GM03348 (cell line): ENCODE measurements around the gene NRP1.
"Not testable (repeated sequence)": the region's sequence is repeated elsewhere in the genome, so short reads cannot be mapped to it uniquely, and the experiment has no call there.

ENCODE experiments used
- DNase-seq: peaks from one replicate; pipeline ENCODE4 v3.0.0; 2012; ENCODE audit warnings: low spot score

The NRP1 gene

DNA sequence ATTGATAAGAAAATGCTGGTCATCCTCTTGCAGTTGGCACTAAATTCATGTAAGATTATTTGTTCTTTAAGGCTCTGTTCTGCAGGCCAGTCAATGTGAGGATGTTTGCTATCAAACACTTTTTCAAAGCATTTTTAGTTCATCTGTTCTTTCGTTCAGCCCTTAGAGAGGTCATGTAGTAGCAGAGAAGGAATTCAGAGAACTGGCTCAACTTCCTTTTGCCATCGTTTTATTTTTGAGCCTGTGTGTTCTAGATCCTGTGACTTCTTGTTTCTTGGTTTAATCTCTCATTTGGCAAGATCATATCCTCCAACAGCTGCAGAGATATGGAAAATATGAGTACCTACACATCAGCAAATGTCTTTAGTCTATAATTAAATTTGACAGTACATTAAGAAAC, 184.3 kb downstream of the NRP1 start:
- DNase-seq: no peak

DNA sequence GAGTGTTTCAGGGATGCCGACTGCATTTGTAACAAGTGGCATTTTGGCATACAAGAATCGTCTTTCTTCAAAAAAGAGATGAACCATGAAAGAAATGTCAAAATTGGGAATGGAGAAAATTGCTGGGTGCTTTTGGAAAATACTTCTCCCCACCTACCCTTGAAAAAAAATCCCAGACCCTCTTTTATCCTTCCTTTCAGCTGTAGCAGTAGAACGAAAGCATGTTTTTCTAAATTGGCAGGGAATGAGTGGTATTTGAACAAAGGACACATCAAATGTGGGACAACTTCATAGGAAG, 187.5 kb downstream of the NRP1 start:
- DNase-seq: no peak

DNA sequence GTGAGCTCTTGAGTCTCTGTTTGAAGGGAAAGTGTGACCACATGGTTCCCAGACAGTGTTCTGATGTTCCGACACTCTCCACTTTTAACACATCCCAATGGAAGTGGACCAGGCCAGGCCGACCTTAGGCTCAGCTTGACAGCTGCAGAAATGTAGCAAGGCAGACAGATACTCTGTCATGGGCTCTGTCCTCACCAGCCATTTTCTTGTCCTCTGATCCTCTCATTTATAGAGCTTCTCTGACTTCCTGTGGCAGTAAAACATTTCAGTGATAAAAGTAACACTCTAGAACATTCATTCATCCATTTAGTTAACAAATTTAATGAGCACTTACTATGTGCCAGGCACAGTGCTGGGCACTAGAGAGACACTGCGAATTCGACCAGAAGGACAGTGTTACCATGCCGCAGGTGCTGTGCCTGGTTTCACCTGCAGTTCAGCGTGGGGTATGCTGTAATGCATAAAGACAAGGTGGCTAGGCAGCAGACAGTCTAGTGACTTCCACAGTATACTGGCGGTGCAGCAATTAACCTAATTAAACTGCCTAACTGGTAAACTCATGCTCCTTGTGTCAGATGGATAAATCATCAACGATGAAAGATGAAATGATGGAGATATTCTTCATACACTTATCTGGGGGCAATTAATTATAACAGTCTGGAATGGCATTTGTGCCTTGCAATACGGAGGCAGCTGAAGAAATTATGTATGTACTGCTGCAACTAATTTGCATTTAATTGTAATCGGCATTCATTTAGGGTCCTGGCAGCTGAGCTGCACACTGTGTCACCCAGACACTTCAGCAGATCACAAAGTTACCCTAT, 188.1 kb downstream of the NRP1 start:
- DNase-seq: no peak

DNA sequence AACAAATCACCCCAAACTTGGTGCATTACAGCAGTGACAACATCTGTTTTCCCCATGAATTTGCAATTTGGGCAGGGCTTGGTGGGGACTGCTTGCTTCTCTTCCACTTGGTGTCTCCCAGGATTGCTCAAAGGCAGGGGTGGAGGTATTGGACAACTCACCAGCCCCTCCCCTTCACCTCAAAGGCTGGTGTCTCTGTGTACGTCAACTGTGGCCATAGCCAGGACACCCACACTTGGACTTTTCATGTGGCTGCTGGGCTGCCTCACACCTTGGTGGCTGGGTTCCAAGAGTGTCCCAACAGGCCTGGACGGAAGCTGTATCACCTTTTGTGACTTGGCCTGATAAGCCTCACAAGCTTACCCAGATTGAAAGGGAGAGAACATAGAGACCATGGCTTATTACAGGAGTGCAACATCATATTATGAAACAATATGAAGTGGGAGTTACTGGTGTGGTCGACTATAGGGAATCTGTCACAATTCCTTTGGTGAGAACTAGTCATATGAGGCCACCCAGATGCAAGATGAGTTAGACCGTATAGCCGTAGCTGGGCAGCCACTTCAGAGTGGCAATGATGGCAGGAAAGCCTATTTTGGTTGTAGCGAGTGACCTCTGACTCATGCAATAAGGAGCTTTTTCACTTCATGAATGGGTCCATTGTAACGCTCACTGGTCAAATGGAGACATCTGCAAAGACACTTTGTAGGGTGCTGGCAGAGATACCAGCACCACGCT, 188.8 kb downstream of the NRP1 start:
- DNase-seq: no peak

DNA sequence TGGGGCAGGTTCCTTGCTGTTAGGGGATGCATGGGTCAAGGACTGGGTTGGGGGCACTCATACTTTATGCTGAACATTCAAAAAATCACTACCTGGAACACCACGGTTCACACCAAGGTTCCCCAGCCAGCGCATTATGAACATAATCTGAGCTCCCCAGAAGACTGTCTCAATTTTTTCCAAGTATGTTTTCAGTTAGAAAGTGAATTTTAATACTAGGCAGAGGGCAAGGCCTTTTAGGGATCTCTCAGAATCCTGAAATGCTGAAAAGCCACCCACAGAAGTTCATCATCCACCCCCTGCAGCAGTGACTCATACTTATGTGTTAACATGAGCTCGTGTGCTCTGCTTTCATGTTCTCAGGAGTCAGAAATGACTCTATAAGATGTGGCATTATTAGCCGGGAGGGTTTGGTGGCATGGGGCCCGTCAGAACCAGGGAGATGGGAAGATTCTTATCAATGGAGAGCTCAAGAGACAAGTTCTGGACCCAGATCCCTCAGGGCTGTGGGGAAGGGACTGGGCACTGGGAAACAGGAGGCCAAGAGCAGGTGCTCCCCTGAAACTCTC, 191.2 kb downstream of the NRP1 start:
- peak; percentile 81 for DNase-seq

DNA sequence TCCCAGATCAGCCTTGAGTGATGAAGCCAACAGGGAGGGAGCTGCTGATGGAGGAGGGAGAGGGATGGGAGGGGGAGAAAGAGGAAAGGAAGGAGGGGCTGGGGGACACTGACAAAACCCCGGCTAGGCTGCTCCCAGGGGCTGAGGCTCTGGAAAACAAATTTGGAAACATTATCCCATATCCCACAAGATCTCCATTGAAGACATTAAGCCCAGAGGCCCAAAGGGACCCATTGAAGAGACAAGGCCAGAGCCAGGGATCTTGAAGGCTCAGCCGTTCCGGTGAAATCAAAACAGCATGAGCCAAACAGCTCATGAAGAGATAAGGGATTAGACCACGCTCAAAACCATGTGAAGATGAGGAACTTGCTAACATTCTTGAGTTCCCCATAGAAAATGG, 192.2 kb downstream of the NRP1 start:
- no peak for DNase-seq

DNA sequence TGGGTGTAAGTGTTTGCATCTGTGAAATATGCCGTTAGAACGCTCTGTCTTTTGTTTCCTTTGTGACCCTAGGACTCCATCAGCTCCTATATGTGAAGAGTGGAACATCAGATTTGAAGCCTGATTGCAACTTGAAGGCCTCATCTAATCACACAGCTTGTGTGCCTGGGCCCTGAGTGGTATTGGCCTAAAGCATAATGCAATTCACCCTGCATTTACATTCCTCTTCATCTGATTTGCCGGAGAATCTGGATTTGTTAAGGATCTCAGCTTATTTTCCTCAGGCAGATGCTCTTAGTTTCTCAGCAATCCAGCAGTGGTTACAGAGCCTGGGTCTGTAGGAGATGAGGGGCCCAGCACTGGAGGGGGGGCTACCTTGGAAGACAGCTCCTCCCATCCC, 193.2 kb downstream of the NRP1 start:
- no peak for DNase-seq

DNA sequence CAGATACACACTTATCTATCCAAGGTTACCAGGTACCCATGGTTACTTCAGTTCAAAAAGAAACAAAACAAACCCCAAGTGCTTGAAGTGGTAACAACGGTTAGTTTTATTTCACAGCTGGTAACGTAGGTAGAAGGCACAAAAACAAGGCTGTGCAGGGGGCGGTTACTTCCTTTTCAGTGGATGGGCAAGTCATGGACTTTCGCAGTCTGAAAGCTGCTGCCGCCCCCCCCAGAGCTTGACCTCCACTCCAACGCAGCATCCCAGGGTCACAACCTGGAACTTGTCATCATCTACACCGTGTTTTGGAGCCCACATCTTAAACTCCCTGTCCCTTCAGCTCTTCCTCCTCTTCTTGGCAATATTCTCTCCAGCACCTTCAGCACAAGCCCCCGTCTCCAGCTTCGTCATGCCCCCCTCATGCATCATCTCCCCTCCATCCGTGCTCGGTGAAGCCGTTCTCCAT, 195.3 kb downstream of the NRP1 start:
- DNase-seq: no peak

DNA sequence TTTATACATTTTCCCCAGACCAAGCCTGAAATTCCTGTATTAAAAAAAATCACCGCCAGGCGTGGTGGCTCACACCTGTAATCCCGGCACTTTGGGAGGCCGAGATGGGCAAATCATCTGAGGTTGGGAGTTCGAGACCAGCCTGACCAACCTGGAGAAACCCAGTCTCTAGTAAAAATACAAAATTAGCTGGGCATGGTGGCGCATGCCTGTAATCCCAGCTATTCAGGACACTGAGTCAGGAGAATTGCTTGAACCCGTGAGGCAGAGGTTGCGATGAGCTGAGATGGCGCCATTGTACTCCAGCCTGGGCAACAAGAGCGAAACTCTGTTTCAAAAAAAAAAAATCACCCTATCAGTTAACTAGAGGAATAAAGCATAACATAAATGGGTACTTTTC, 195.8 kb downstream of the NRP1 start:
- DNase-seq: not testable (repeated sequence)

DNA sequence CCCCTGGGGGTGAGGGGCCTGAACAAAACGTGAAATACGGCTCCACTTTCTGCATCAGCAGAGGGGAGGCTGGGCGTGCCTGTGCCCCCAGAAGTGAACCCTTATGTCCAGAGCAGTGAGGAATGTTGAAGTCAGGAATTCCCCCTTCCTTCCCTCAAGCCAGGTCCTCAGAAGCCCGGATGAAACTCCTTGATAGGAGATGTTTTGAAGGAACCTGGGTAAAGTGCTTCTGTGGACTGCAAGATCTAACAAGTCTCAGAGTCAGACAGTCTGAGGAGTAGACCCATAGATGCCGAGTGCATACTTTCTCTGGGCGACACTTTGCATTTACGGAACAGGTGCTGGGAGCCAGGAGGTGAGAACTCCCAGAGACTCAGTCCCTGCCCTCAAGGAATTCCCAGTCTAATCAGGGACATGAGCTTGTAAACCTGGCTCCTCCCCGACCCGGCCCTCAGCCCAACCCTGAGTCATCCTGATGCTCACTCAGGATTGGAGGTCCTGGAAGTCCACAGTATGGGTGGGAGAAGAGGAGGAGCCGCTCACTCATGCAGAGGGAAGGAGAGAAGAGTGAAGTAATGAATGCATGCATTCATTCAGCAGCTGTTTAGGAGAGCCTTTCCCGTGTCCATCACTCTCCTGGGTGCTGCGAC, 197.0 kb downstream of the NRP1 start:
- no peak for DNase-seq

DNA sequence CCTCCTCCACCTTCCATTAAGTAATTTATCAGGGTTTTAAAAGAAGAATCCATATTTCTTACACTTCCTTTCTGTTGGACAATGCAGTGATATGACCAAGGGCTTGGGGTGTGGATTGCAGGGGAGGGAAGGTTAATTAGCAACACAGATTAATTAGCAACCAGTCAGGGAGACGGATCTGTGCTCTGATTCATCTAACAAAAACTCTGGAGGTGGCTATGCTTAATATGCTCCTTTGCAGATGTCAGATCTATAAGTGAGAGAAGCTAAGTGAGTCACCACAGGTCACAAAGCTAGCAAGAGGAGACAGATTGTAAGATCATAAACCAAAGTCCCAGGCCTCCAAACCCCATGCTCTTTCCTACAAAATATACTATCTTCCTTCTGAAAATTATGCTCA, 197.7 kb downstream of the NRP1 start:
- peak; percentile 44 for DNase-seq

DNA sequence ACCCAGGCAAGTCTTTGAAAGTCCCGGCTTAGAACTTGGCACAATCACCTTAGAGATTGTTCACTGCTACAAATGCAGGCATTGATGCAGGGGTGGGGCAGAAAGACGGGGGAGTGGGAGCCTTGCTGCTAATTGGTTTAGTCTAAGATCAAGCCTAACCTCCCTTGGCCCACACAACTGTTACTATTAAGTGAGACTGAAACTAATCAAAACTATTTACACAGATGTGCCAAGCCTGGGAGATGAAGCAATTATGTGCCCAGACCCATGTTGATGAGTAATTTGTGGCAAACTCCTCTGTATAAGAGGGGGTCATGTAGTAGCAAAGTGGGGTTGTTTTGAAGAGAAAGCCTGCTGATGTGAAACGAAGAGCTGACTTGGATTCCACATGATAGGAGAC, 198.2 kb downstream of the NRP1 start:
- DNase-seq: no peak

DNA sequence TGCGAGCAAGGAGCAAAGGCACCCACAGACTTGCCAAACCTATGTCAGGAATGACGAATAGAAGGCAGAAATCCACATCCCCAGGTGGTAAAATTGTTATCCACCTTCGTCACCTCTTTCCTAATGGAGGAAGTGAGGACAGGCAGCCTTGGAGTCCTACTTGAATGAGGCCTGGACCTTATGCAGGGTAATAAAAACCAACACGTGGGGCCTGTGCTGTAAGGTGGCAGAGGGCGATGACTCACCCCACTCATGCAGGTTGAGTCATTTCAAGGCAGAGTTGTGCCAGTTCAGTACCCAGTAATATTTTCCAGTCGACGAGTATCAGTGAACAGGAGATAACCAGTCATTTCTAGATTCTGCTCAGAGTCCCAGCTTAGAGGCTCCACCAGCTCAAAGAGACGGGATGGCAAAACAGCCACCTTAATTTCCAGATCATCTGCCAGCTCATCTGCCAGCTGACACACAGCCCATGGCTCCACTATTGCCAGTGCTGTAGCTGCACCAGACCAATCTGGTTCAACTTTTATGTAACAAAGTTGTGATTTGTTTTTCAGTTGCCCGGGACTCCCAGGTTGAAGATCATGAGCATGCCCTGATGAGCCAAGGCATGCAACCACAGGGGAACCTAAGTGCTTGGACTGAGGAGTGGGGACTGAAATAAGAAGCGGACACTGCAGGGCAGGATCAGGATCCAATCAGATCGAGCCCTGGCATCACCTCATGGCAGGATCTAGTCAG, 200.3 kb downstream of the NRP1 start:
- peak; percentile 61 for DNase-seq

DNA sequence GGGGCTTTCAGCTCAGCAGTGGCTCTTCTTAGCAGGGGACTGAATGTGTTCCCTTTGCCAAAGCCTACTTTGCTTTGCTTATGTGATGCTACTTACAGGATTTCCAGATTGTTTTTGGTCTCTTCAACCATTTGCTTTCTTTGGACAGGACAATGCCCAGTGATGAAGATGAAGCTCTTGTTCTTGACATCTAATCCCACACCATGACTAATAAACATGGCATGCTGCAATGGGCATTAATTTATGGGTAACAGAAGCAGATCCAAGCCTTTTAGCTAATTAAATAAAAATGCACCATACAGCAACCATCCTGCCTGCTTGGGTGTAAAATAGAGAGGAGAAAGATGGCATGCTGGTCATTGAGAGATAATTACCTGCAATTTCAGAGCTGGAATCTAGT, 200.9 kb downstream of the NRP1 start:
- no peak for DNase-seq

DNA sequence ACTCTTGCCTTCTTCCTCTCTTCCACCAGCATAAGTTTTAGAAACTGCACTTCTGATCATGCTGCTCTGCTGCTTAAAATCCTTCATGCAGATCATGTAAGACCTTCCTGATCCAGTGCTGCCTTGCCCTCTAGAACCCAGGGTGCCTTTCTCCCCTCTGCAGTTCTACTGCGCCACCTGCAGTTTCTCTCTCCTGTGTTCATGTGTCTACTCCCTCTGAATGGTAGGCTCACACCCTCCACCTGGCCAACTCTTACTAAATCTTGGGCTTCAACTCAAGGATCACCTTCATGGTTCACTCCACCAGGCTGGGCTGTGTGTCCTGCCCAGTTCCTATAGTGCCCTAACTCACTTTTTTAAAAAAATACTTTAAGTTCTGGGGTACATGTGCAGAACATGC, 201.8 kb downstream of the NRP1 start:
- DNase-seq: no peak

DNA sequence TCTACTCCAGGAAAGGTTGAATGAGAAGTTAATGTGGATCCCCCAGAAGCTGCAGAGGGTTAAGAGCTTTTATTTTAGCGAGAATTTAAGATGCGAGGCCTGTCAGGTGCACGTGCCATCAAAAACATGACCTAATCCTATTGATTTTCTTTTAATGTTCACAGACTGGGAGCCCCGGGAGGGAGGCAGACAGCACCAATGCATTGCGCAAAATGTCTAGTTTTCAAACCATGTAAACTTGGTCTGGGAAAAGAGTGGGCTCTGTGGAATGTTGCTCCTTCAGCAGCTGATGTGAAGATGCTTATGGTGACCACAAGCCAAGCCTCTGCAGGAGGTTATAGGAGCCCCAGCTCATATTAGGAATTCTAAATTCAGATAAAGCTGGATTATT, 204.5 kb downstream of the NRP1 start:
- peak; percentile 56 for DNase-seq

DNA sequence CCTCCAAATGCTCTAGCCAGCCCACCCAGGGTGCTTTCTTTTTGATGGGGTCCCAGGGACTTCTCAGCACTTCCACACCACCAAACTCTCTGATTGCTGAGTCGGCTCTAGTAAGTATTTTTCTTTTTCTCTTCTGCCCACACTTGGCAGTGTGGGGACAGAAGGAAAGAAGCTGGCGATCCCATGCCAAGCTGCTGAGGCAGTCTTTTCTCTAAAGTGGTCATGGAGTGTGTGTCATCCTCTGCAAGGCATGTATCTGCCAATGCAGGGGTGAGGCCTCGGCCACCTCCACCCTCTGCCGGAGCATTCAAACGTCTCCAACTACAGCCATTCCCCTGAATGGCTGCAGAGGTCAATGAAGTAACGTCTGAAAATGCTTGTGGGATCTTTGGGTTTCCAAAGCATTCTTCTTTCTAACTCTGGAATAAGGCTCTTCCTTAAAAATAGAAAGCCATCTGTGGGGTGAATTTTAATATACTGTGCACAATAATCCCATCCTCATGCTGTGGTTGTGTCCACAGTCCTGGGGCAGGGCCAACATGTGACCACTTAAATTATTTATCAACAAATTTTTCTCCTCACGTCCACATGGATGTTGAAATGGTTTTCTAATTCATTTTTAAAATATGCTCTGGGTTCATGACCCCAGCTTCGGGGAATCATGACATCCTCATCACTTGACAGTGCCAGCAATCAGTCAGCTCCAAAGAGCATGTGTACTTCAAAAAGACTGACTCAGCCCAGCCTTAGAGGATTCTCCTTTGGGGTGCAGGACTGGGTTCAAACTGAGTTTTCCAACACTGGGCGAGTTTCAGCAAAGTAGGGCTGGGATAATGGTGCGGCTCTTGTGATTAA, 205.1 kb downstream of the NRP1 start:
- peak; percentile 91 for DNase-seq

DNA sequence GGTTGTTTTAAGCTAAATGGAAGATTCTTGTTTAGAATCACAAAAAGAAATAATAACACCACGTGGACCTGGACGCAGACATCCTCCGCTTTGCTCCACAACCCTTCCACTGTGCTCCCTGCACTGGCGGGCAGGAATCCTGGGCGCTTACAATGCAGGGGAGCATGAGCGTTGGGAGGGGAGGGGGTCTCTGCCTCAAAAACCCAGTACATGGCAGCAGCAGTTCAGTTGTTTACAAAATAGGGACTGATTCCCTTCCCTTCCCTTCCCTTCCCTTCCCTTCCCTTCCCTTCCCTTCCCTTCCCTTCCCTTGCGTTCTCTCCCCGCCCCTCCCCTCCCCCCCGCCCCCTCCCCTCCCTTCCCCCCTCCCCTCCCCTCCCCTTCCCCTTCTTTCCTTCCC, 206.8 kb downstream of the NRP1 start:
- no peak for DNase-seq
